Dedifferentiated amniotic fluid mesenchymal stem cell (primary cell): ENCODE measurements around the gene ATP8B3.
A peak's percentile ranks its signal among the peaks of the same experiment; 100 is the strongest.

Experiments
- DNase-seq: peaks from one replicate; pipeline ENCODE4 v3.0.0-alpha.2; 2016; ENCODE audit errors: extremely low spot score

The ATP8B3 gene

DNA sequence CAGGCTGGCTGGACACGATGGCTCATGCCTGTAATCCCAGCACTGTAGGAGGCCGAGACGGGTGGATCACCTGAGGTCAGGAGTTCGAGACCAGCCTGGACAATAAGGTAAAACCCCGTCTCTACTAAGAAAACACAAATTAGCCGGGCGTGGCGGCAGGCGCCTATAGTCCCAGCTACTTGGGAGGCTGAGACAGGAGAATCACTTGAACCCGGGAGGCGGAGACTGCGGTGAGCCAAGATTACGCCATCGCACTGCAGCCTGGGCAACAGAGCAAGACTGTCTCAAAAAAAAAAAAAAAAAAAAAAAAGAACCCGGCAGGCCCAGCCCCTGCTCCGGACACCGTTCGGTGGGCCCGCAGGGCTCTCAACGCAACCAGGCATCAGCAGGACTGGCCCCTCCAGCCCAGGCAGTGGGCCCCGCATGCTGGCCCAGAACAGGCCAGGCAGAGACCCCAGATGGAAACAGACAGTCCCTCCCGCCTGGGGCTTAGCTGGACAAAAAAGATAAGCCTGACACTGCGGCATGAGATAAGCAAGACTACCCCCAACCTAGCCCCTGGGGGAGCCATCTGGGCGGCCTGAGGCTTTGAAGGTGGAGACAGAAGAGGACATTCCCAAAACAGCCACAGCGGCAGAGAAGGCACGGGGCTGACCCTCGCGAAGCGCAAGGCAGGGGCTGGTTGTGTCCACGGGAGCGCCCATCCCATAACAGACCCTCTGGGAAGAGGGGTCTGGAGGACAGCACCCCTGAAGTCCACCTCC, 24.6 kb upstream of the ATP8B3 start:
- DNase-seq: no peak

DNA sequence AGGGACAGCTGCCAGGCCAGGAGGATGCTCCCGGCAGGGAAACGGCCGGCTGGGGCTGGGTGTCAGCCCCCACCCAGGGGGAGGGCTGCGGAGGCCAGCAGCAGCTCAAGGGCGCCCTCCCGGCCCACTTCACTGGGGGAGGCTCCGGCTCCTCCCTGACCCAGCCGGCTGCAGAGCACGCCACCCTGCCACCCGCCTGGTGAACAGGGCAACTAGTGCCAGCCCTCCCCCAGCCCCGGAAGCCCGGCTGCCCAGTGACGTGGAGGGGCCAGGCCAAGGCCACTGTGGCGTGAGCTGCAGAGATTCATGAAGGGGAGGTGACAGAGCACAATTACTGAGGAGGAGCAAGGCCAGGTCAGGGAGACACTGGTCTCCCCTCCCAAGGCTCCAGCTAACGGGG, 21.5 kb upstream of the ATP8B3 start:
- no peak for DNase-seq

DNA sequence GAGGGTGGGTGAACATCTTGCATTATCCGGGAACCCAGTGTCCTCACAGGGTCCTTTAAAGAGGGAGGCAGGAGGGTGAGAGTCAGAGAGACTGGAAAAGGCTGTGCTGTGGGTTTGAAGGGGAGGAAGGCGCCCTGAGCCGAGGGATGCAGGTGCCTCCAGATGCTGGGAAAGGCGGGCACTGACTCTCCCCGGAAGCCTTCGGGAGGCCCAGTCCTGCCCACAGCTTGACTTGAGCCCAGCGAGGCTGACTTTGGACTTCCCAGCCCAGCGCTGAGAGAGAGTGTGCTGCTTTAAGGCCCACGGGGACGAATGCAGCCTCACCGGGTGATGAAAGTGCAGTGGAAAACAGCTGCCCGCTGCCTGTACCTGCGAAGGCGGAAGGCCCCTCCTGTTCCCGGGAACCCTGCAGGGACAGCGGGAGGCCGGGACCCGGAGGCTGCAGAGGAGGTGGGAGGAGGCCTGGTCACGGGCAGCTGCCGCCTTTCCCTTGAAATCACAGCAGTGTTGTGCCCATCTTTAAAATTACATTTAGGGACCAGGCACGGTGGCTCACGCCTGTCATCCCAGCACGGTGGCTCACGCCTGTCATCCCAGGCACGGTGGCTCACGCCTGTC, 20.1 kb upstream of the ATP8B3 start:
- DNase-seq: no peak

DNA sequence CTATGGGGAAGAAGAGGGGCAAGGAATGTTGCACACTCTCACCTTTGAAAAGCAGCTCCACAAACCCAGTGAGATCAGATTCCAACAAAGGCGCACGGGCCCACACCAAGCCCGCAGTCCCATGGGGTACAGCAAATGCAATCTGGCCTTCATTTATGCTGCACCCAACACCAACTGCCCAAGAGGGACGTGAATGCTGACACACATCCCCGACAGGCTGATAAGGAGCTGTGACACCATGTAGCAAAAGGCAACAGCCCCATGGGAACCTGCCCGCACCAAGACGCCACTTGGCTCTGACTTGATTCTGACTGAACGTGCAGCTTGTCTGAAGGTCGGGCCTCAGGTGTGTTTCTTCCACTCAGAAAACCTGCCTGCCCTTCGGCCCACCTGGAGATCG, 18.9 kb upstream of the ATP8B3 start:
- no peak for DNase-seq

DNA sequence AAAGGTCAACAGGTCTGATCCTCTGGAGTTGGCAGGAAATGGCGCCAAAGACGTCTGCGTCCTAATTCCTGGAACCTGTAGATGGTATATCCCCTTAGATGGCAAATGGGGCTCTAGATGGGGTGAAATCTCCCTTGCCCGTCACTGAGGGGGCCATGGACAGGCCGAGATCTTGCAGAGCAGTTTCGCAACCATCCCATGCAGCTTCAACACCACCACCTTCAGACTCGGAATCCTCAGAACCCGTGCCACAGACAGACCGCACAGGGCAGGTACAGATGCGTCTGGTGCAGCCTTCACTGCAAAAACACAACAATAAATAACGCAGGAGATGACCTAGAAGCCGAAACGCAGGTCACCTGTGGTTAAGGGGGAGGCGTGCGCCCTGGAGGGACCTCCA, 18.5 kb upstream of the ATP8B3 start:
- no peak for DNase-seq

DNA sequence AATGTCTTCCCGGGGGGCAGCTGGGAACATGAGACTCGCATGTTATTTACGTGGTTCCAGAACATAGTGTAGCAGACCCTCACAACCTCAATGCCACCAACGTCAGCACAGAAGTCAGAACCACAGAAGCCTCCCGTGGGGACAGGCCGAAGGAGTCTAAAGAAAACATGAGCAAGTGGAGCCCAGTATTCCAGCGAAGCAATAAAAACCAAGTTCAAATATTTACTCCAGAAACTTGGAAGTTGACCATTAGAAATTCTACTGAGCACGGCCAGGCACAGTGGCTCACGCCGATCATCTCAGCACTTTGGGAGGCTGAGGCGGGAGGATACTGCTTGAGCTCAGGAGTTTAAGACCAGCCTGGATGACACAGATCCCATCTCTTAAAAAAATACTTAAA, 17.9 kb upstream of the ATP8B3 start:
- no peak for DNase-seq

DNA sequence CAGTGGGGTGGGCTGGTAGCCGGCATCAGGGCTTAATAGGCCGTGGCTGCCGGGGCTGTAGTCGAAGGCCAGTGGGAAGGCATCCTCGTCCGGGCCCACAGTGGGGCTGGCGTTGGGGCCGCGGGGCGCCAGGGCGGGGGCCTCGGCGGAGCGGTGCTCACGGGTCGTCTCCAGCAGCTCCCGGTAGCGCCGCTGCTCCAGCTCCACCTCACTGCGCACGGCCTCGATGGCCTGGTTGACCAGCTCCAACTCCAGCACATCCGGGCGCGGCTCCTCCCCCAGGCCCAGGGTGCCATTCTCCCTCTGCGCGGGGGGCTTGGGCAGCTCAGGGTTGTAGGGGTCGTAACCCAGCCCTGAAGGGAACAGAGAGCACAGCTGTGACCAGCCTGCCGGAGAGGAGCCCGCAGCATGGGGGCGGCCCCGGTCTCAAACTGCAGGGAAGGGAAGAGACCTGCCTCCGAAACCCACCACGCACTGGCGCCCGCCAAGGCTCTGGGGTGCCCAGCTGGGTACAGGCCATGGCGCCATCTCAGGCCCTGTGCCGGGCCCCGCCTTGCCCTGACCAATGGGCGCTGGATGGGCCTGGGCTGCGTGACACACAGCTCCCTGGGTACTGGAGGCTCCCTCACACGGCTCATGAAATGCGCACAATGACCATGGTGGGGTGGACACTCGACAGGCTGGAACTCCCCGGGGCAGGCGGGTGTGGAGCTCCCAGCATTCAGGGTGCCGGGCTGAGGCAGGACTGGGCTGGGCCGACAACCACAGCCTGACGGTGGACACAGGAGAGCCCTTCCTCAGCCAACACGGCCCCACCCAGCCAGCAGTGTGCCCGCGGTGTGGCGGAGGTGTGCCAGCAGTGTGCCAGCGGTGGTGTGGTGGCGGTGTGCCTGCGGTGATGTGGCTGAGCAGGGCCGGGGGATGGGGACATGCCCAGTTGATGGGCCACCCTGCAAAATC, 16.5 kb upstream of the ATP8B3 start:
- DNase-seq: no peak

DNA sequence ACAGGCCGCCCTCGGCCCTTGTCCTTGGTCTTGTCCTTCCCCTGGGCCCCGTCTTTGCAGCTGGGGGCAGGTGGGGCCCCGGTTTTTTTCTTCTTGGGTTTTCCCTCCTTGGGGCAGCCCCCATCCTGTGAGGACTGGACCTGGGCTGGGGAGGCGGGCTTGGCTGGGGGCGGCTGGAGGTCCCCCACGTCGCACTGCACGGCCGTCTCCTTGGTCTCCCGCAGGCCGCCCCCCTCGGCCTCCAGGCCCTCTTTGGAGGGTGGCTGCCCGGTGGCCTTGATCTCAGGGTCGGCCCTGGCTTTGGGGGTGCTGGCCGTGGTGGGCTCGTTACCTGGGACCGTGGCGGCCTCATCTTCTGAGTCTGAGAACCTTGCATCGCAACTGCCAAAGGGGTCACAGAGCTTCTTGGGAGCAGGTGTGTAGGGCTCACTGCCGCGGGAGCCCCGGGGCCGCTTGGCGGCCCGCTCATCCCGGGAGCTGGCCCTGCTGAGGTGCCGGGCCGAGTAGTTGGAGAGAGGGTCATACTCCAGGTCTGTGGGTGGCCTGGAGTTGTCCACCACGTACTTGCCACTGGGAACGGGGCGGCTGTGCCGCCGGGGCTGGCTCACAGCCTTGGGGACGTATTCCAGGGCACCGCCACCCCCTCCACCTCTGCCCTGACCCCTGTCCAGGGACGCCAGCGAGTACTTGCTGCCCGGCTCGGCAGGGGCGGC, 15.6 kb upstream of the ATP8B3 start:
- no peak for DNase-seq

DNA sequence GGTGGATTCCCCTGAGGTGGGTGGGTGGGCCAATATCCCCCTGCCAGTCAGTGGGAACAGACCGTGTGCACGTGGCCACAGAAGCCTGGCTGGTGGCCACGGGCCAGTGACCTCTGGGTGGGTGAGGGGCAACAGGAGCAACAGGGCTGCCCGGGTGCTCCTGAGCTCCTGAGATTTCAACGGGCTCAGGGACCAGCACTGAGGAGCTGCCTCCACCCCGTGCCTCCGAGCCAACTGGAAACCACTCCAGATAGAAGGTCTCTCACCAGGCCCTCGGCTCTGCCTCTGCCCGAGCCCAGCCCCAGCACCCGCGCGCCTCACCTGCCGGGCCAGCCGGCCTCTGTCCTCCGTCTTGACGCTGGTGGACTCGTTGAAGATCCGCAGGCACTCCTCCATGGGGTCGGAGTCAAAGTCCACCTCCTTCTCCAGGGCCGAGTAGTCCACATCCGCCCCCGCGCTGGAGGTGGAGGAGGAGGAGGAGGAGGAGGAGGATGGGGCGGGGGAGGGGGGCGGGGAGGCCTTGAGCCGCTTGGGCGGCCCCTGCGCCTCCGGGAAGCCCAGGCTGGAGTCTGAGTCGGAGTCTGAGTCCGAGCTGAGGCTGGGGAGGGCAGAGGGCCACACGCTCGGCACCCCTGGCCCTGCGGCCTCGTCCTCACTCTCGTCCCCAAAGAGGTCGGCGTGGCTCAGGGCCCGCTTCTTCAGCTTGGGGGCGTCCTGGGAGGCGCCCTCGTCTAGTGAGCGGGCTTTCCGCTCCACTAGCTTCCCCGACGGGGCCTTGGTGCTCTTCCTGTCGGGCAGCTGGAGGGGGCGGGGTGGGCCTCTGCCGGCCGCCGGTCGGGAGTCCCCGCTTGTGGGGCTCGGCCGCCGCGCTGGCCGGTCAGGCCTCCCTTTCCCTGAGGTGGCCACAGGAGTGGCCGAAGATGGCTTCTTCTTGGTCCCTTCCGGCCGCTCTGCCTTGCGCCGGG, 14.8 kb upstream of the ATP8B3 start:
- no peak for DNase-seq

DNA sequence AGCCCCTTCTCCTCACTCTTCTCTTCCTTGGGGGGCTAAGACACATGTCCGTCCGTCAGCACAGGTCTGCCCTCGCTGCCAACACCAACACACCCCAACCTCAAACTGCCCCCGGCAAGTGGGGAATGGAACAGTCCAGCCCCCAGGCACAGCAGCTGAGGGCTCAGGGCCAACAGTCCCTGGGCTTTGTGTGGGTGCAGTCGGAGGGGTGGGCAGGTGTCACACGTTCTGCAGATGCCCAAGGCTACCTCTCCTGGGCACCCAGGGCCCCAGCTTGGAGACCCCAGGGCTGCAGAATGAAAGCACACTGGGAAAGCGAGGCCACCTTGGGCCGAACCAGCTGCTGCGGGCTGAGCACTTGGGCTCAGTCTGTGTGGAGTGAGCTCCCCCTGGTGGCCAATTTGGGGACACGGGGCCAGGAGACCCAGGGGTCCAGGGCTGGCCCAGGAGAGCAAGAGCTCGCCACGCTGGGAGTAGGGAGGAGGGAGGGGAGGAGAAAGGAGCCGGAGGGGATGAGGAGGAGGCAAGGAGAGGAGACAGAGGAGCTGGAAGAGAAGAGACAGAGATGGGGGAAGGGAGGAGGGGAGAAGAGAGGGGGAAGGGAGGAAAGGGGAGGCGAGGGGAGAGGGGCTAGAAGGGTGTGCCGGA, 14.0 kb upstream of the ATP8B3 start:
- peak; percentile 52 for DNase-seq

DNA sequence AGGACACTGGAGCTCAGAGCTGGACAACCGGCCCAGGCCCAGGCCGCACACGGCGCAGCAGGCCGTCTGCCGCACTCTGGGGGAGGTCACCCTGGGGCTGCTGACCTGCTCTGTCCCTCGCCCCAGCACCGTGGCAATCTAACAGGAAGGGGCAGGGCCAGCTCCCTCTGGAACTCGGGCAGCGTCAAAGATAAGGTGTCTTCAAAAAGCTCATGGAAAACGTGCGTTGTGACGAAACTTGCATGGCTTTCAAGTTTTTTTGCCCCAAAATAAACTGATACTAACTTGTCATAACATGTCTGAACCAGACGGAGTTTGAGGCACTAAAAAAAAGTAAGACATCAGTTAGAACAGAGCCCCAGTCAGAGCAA, 12.2 kb upstream of the ATP8B3 start:
- no peak for DNase-seq

DNA sequence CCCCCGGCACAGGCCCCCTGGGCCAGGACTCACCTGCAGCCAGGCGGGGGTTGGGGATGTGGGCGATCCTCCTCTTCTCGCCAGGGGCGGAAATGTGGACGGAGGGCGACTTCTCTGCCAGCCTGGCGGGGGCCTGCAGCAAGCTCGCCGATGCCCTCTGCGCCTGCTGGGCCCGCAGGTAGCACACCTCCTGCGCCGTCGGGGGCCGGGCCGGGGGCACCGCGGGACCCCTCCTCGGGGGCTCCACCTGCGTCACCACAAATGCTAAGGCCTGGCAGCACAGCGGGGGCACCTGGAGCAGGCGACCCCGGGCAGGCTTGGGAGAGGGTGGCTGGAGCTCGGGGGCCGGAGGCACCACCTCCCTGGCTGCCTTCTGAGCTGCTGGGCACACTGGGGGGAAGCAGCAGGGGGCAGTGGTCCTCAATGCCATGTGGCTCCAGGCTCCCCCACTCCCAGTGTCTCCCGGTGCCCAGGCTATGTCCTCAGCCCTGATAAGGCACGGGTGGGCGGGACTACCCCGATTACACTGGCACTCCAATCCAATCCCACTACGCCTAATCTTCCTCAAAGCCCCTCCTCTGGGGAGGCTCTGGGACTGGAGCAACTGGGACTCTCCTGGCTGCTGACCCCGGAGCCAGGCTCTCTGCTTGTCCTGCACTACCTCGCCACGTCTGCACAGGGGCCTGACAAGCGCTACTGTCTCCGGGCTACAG, 11.6 kb upstream of the ATP8B3 start:
- DNase-seq: no peak

DNA sequence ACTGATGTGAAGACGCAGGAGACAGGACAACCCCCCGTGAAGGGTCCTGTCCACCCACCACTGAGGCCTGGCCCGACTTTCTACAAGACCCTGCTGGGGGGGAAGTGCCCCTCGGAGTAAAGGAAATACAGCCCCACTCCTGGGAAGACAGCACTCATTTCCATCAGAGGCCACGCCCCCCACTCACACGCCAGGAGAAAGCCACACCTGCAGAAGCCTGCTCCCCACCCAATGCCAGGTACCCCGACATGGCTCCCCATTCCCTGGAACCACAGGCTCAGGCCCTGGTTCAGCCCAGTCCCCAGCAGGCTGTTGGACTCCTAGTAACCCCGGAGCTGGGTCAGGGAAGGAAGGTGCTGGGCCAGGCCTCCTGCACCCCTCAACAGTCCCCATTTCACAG, 10.9 kb upstream of the ATP8B3 start:
- no peak for DNase-seq

DNA sequence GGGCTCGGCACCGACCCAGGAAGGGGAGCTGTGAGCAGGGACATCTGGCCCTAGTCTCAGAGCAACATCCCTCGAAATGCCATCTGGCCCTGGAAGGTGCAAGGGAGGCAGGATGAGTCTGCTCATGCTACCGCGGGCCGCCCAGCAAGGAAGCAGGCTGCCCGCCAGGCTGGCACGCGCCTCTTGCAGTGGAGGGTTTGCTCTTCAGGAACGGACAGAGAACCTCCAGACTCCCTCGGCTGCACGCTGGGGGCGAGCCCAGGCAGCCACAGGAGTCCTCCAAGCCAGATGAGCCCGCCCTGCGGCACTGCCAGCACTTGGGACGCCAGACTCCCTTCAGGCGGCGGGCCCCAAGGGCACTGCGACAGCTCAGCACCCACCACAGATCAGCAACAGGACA, 10.1 kb upstream of the ATP8B3 start:
- no peak for DNase-seq

DNA sequence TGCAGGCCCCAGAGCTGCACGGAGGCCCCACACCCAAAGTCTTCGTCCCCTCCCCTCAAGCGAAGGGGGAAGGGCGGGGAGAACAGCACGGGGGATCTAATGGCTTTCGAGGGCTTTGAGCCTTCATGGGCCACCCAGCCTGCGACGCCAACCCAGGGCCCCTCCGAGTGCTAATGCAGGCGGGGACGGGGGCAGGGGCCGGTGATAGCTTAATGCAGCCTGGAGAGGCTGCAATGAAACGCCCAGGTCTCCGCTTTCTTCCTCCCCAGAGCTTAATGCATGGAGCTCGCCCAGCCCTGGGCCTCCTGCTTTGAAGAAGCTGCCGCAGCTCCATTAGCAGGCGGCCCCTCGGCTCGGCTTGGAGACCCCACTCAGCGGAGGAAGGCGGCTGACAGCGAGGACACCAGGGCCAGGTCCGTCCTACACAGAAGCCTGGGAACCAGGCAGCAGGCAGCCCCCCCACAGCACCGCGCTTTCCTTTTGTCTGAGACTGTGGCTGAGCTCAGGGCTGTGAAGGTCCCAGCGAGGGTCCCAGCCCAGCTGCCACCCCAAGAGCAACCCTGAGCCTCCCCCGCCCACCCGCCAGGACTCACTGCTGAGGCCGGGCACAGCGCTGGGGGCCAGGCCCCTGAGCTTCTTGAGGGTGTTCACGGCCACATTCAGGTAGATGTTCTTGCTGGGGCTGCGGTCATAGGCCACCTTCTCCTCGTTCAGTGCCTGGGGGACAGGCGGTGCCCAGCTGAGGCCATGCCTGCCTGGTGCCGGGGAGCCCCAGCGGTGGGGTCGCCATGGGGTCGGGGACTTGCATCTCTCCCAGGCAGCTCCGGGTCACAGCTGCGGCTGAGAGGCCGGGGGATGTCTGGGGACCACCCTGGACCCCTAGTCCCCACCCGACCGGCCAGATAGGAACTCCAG, 7.5 kb upstream of the ATP8B3 start:
- DNase-seq: no peak

DNA sequence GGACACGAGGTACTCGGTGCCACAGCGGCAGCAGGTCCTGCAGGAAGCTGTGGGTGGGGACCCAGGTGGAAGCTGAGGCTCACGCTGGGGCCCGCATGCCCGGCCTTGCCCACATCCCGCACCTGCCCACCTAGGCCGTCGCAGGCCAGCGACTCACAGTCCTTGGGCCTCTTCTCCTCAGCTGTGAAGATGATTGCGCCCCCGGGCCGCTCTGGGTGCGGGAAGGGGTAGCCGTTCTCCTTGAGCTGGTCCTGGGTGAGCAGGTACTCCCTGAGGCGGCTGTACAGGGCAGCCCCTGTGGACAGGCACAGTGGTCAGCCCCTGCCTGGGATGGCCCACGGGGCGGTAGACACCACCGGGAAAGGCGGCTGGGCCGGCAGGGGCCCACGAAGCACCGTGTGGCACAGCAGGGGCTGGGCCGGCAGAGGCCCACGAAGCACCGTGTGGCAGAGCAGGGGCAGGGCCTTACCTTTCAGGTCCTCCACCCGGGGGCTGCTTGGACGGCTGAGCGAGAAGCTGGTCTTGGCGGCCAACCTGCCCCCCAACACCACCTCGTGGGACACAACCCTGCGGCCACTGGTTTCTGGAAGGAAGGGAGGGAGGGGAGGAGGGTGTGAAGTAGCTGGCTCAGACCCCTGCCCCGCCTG, 6.6 kb upstream of the ATP8B3 start:
- DNase-seq: no peak

DNA sequence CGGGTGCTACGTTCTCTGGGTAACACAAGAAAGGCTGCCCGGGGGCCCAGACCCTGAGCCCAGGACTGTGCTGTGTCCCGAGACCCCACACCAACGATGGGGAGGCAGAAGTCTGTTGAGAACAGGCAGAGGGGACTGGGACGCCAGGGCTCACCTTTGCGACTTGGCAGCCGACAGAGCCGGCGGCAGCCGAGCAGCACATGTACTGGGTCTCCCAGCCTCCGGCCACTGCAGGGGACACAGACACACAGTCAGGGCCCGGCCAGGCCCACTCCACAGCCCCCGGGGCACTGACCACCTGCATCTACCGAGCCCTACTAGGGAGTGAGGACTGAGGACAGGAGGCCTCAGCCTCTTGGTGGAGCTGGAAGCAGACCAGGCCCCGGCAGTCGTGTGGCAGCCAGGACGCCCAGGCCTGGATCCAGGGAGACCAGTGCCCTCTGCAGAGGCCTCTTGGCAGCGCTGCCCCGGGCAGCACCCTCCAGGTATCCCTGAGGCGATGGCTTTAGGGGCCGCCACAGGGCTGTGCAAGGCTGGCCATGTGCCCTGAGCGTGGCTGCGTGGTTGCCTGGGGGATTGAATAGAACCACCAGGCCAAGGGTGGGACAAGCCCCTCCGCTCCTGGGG, 5.6 kb upstream of the ATP8B3 start:
- no peak for DNase-seq
